ENCODE data around the gene NTRK2. TPM values are rescaled to one million over a fixed set of nuclear protein-coding genes. Genes with fewer than 3 reads are reported as not detected.

The NTRK2 gene
- total and polyA plus RNA-seq, 4 donors: 0.26 to 1.4 (median 0.56) TPM

- Histone ChIP-seq H3K27ac (ENCODE audit: low read depth in 1 of 2, low read length in 2 of 2) (no peak overlapping the region), H3K36me3 (ENCODE audit: control insufficient read depth in 4 of 4, insufficient read depth in 3 of 4, low read depth in 1 of 4, low read length in 3 of 4) (no peaks in the 10 kb centered on the region), H3K4me3 (ENCODE audit: low read depth in 1 of 3, low read length in 3 of 3) (no peak overlapping the region), H3K4me1 (ENCODE audit: control insufficient read depth in 4 of 4, insufficient read depth in 4 of 4, low read length in 3 of 4) (no peaks in the 10 kb centered on the region), H3K9me3 (ENCODE audit: control insufficient read depth in 4 of 4, low read length in 3 of 4) (no peaks in the 10 kb centered on the region), H3K27me3 (ENCODE audit: control insufficient read depth in 4 of 4, insufficient read depth in 4 of 4, low read length in 3 of 4) (peaks cover 0 to 6% (median 0%) of the 10 kb centered on the region in 4 donors), H3K9ac (ENCODE audit: low read depth in 1 of 2, low read length in 2 of 2) (no peak overlapping the region)
- TF ChIP-seq EGR1 (IDR thresholded peaks at IDR 0.05; ENCODE audit: low read depth in 2 of 2): no peak
- TF ChIP-seq HNF4A (conservative IDR thresholded peaks at IDR 0.05): no peak
- no peak for TF ChIP-seq RAD21 (IDR thresholded peaks at IDR 0.05)
- no peak for TF ChIP-seq CTCF (IDR thresholded peaks at IDR 0.05; ENCODE audit: low read depth, low read length, missing input control)
- TF ChIP-seq FOXA2 (IDR thresholded peaks at IDR 0.05): no peak
- no peak for TF ChIP-seq ZBTB33 (IDR thresholded peaks at IDR 0.05)
- TF ChIP-seq, protein P1, sequence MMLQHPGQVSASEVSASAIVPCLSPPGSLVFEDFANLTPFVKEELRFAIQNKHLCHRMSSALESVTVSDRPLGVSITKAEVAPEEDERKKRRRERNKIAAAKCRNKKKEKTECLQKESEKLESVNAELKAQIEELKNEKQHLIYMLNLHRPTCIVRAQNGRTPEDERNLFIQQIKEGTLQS (IDR thresholded peaks at IDR 0.05): no peak
- no peak for TF ChIP-seq RXRA (IDR thresholded peaks at IDR 0.05)
- no peak for TF ChIP-seq FOXA1 (IDR thresholded peaks at IDR 0.05)
- no peak for TF ChIP-seq YY1 (IDR thresholded peaks at IDR 0.05)
- no peak for TF ChIP-seq HNF4G (IDR thresholded peaks at IDR 0.05)
- TF ChIP-seq, protein P2, sequence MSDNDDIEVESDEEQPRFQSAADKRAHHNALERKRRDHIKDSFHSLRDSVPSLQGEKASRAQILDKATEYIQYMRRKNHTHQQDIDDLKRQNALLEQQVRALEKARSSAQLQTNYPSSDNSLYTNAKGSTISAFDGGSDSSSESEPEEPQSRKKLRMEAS (IDR thresholded peaks at IDR 0.05): no peak
- TF ChIP-seq TAF1 (conservative IDR thresholded peaks at IDR 0.05): no peak
- no peak for TF ChIP-seq NR2F2 (IDR thresholded peaks at IDR 0.05)
- TF ChIP-seq SP1 (IDR thresholded peaks at IDR 0.05): no peak
- WGBS: 75% methylated on average over 1 of the region's 1 CpG
- DNase-seq (ENCODE audit: low spot score): no peak
Measured at GRCh38 chr9:84852617-84853301, 183.2 kb downstream of the NTRK2 start.

- no peaks in the 10 kb centered on the region for H3K36me3 ChIP-seq (ENCODE audit: control insufficient read depth in 4 of 4, insufficient read depth in 3 of 4, low read depth in 1 of 4, low read length in 3 of 4)
- no peaks in the 10 kb centered on the region for H3K9me3 ChIP-seq (ENCODE audit: control insufficient read depth in 4 of 4, low read length in 3 of 4)
- DNase-seq (ENCODE audit: low spot score): no peak
- no peak overlapping the region for H3K27ac ChIP-seq (ENCODE audit: low read depth in 1 of 2, low read length in 2 of 2)
- no peaks in the 10 kb centered on the region for H3K4me1 ChIP-seq (ENCODE audit: control insufficient read depth in 4 of 4, insufficient read depth in 4 of 4, low read length in 3 of 4)
- H3K4me3 ChIP-seq (ENCODE audit: low read depth in 1 of 3, low read length in 3 of 3): no peak overlapping the region
- WGBS: 77% methylated on average over 4 of the region's 4 CpGs
- TF ChIP-seq CTCF (IDR thresholded peaks at IDR 0.05; ENCODE audit: low read depth, low read length, missing input control) (no peak), ZBTB33 (IDR thresholded peaks at IDR 0.05) (no peak), HNF4A (conservative IDR thresholded peaks at IDR 0.05) (no peak), FOXA2 (IDR thresholded peaks at IDR 0.05) (no peak), YY1 (IDR thresholded peaks at IDR 0.05) (no peak), HNF4G (IDR thresholded peaks at IDR 0.05) (no peak), RXRA (IDR thresholded peaks at IDR 0.05) (no peak), SP1 (IDR thresholded peaks at IDR 0.05) (no peak), FOXA1 (IDR thresholded peaks at IDR 0.05) (no peak), EGR1 (IDR thresholded peaks at IDR 0.05; ENCODE audit: low read depth in 2 of 2) (no peak), JUND (IDR thresholded peaks at IDR 0.05) (no peak), NR2F2 (IDR thresholded peaks at IDR 0.05) (no peak)
- TF ChIP-seq, protein P3, sequence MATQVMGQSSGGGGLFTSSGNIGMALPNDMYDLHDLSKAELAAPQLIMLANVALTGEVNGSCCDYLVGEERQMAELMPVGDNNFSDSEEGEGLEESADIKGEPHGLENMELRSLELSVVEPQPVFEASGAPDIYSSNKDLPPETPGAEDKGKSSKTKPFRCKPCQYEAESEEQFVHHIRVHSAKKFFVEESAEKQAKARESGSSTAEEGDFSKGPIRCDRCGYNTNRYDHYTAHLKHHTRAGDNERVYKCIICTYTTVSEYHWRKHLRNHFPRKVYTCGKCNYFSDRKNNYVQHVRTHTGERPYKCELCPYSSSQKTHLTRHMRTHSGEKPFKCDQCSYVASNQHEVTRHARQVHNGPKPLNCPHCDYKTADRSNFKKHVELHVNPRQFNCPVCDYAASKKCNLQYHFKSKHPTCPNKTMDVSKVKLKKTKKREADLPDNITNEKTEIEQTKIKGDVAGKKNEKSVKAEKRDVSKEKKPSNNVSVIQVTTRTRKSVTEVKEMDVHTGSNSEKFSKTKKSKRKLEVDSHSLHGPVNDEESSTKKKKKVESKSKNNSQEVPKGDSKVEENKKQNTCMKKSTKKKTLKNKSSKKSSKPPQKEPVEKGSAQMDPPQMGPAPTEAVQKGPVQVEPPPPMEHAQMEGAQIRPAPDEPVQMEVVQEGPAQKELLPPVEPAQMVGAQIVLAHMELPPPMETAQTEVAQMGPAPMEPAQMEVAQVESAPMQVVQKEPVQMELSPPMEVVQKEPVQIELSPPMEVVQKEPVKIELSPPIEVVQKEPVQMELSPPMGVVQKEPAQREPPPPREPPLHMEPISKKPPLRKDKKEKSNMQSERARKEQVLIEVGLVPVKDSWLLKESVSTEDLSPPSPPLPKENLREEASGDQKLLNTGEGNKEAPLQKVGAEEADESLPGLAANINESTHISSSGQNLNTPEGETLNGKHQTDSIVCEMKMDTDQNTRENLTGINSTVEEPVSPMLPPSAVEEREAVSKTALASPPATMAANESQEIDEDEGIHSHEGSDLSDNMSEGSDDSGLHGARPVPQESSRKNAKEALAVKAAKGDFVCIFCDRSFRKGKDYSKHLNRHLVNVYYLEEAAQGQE (IDR thresholded peaks at IDR 0.05): no peak
- TF ChIP-seq, protein P1 (IDR thresholded peaks at IDR 0.05): no peak
- TF ChIP-seq, protein P2 (IDR thresholded peaks at IDR 0.05): no peak
- no peak overlapping the region for H3K9ac ChIP-seq (ENCODE audit: low read depth in 1 of 2, low read length in 2 of 2)
- peaks cover 0 to 6% (median 0%) of the 10 kb centered on the region in 4 donors for H3K27me3 ChIP-seq (ENCODE audit: control insufficient read depth in 4 of 4, insufficient read depth in 4 of 4, low read length in 3 of 4)
Measured at GRCh38 chr9:84856181-84856632, 186.7 kb downstream of the NTRK2 start.
